ENCODE measurements around the gene HOXB8.

GRCh38 chr17:48595278-48595999, 19.7 kb downstream of the HOXB8 start:
- TF ChIP-seq, protein P1, sequence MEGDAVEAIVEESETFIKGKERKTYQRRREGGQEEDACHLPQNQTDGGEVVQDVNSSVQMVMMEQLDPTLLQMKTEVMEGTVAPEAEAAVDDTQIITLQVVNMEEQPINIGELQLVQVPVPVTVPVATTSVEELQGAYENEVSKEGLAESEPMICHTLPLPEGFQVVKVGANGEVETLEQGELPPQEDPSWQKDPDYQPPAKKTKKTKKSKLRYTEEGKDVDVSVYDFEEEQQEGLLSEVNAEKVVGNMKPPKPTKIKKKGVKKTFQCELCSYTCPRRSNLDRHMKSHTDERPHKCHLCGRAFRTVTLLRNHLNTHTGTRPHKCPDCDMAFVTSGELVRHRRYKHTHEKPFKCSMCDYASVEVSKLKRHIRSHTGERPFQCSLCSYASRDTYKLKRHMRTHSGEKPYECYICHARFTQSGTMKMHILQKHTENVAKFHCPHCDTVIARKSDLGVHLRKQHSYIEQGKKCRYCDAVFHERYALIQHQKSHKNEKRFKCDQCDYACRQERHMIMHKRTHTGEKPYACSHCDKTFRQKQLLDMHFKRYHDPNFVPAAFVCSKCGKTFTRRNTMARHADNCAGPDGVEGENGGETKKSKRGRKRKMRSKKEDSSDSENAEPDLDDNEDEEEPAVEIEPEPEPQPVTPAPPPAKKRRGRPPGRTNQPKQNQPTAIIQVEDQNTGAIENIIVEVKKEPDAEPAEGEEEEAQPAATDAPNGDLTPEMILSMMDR (IDR thresholded peaks at IDR 0.05; ENCODE audit: insufficient read depth, low read depth, low read length): no peak
- TF ChIP-seq EZH2 (IDR thresholded peaks at IDR 0.05; ENCODE audit: insufficient read depth, low read length): no peak

Measured in astrocyte (in vitro differentiated cells and primary cell).